Adrenal gland (tissue), 12 donors: Measurements from ENCODE around the gene CRYBG1. TPM values are rescaled to one million over a fixed set of nuclear protein-coding genes. Genes with fewer than 3 reads are reported as not detected.

Source experiments
- DNase-seq, 7 donors: peaks; one replicate each; pipeline ENCODE4 v3.0.0-alpha.2; 2019 to 2020
- H3K27ac ChIP-seq, 5 donors: fragments of 200-600 bp; sonication (generic) in 4 of 5; 1 replicate in 3 of 5; 2 replicates in 2 of 5; pipeline versions ENCODE4 v1.5.1 to v1.8.0; 2016 to 2020; ENCODE audit warnings: mild to moderate bottlenecking in 1 of 5
- H3K27me3 ChIP-seq: fragments of 200-600 bp; 2 replicates; pipeline ENCODE4 v1.8.0; 2021
- H3K36me3 ChIP-seq, 2 donors: fragments of 200-600 bp; replicated peaks in 1 of 2; 1 replicate in 1 of 2; 2 replicates in 1 of 2; pipeline versions ENCODE4 v1.5.1 to v1.8.0; 2018 to 2022
- H3K4me1 ChIP-seq, 2 donors: fragments of 200-600 bp; replicated peaks in 1 of 2; 1 replicate in 1 of 2; 2 replicates in 1 of 2; pipeline versions ENCODE4 v1.5.1 to v1.8.0; 2018 to 2021
- H3K4me3 ChIP-seq, 4 donors: fragments of 200-600 bp; sonication (generic) in 3 of 4; one replicate each; pipeline ENCODE4 v1.5.1; 2016 to 2018
- H3K9me3 ChIP-seq, 3 donors: fragments of 200-600 bp; sonication (generic) in 1 of 3; replicated peaks in 1 of 3; 1 replicate in 2 of 3; 2 replicates in 1 of 3; pipeline versions ENCODE4 v1.5.1 to v1.8.0; 2016 to 2021
- POLR2A ChIP-seq, 2 donors: fragments of 450-650 bp; IDR thresholded peaks; one replicate each; pipeline ENCODE4 v1.6.1; 2017; ENCODE audit warnings: antibody characterized with exemption in 2 of 2, mild to moderate bottlenecking in 2 of 2, moderate library complexity in 1 of 2
- WGBS, 4 donors: extraction: QIAGEN DNeasy Blood & Tissue Kit in 2 of 4; methylation state at CpG; one replicate each; pipeline versions ENCODE4 v1.1.5 to v1.1.7; 2013 to 2017; 5-methylcytosine and 5-hydroxymethylcytosine counted together
- intact Hi-C, 2 donors: fragments of 100-400 bp; cut with DNase I; formaldehyde crosslinking; loops; one replicate each; pipeline versions ENCODE4 v1.14.1 to v1.15.0; 2022 to 2023
- polyA plus RNA-seq, 3 donors: library from polyadenylated mRNA; stranded (reverse); fragments of 200-250 nt in 2 of 3; fragments of 350-450 nt in 1 of 3; fragmentation: Illumina TruSeq in 1 of 3; extraction: RNeasy Lipid Tissue Mini Kit (QIAGEN cat#74804) in 1 of 3; gene quantifications; one replicate each; pipeline ENCODE4 v1.2.3, GENCODE V29; 2013 to 2014
- total RNA-seq, 9 donors: library from RNA; depleted of rRNA in 4 of 9; stranded (reverse); fragments of >200 nt in 4 of 9; fragments of 120-200 nt in 1 of 9; fragmentation: NEBNext Ultra II Directional in 1 of 9; extraction: Animal tissue kit (Norgen Biotek cat#: 25700) in 1 of 9; gene quantifications; one replicate each; pipeline versions ENCODE4 v1.1.0 to v1.2.4, GENCODE V29; 2013 to 2023
- TF ChIP-seq, protein P1 (sequence below), 6 experiments: fragments of 450-650 bp in 4 of 6; fragments of 200-600 bp in 2 of 6; sonication (generic) in 1 of 6; IDR thresholded peaks; 1 replicate in 5 of 6; 2 replicates in 1 of 6; pipeline versions ENCODE4 v1.5.1 to v1.8.0; 2016 to 2021; ENCODE audit warnings: antibody characterized with exemption in 6 of 6, mild to moderate bottlenecking in 2 of 6, moderate library complexity in 1 of 6
- donor health status: healthy with polysubstance abuse.
- donor health status: Bipolar disorder and iron deficiency.
- donor health status: DM: yes; HTN: yes; CAD: no.
- donor health status: DM: no; HTN: no; CAD: no.
- donor health status: DM: no; HTN: no; CAD: no.
- donor health status: DM: yes; HTN: yes; CAD: no.

Gene CRYBG1
- total and polyA plus RNA-seq, 12 donors, result 0.83 to 5.1 (median 2.2) TPM

DNA sequence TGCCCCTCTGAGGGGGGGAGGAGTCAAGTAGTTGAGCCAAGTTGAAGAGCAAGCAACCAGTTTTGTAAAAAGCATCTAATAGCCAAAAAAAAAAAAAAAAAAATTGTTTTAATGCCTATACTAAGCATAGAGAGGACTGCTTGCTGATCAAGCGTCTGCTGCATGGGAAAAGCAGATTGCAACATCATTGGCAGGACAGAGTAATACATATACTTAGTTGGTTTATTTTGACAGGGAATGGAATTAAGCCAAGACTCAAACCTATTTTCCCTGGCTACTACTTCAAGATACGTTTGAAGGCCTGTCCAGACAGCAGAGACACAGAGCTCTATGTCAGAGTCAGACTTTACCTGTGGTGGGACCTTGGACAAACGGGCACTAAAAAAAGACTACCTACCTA lies 148.3 kb downstream of the CRYBG1 start:
- Histone ChIP-seq H3K27me3 (peaks cover 26% of the 10 kb centered on the region), H3K9me3 (no peaks in the 10 kb centered on the region), H3K36me3 (no peaks in the 10 kb centered on the region), H3K27ac (no peak overlapping the region), H3K4me3 (no peak overlapping the region), H3K4me1 (peaks cover 7 to 23% of the 10 kb centered on the region in 2 donors)
- TF ChIP-seq, protein P1, sequence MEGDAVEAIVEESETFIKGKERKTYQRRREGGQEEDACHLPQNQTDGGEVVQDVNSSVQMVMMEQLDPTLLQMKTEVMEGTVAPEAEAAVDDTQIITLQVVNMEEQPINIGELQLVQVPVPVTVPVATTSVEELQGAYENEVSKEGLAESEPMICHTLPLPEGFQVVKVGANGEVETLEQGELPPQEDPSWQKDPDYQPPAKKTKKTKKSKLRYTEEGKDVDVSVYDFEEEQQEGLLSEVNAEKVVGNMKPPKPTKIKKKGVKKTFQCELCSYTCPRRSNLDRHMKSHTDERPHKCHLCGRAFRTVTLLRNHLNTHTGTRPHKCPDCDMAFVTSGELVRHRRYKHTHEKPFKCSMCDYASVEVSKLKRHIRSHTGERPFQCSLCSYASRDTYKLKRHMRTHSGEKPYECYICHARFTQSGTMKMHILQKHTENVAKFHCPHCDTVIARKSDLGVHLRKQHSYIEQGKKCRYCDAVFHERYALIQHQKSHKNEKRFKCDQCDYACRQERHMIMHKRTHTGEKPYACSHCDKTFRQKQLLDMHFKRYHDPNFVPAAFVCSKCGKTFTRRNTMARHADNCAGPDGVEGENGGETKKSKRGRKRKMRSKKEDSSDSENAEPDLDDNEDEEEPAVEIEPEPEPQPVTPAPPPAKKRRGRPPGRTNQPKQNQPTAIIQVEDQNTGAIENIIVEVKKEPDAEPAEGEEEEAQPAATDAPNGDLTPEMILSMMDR (IDR thresholded peaks at IDR 0.05), result no peak
- no peak for TF ChIP-seq POLR2A (IDR thresholded peaks at IDR 0.05)
- intact Hi-C loops, result no loop called here
- WGBS, 4 donors, result 41 to 49% (median 43%) methylated on average over 3 of the region's 3 CpGs
- DNase-seq, result no peak

DNA sequence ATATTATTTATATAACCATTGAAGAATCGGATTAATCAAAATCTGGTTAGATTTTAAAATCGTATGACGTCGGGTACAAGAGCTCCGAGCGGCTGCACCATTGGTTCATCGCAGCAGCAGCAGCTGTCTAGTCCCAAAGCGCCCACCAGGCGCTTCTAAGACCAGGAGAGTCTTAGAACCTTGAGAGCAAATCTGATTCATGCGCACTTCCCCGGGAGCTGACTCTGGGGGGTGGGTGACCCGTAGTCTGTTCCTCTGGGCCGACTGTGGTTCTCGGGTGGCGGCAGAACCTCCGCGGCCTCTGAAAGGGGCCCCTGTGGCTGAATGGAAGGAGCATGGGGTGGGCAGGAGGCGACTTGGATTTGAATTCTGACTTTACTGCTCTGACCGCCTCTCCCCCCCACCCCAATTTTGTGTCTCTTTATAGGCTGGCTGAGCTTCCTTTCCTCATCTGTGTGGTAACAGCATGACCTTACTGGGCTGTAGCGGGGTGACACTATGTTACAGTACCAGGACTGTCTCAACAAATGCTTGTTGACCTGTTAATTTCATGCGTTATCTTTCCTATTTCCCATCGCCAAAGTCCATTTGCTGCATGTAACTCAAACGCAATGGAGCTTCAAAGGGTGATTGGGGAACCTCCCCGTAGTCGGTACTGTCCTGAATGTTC lies 149.0 kb downstream of the CRYBG1 start:
- H3K27me3 ChIP-seq, result peaks cover 26% of the 10 kb centered on the region
- peak overlapping the region in 1 of 4 donors; percentile 69 for H3K4me3 ChIP-seq
- intact Hi-C loops, result no loop called here
- 38 to 46% (median 40%) methylated on average over 20 to 25 of the region's 25 CpGs for WGBS, 4 donors
- no peak for DNase-seq
- no peak overlapping the region for H3K27ac ChIP-seq
- H3K4me1 ChIP-seq, result peaks cover 7 to 23% of the 10 kb centered on the region in 2 donors
- no peaks in the 10 kb centered on the region for H3K36me3 ChIP-seq
- no peaks in the 10 kb centered on the region for H3K9me3 ChIP-seq
- TF ChIP-seq, protein P1 (IDR thresholded peaks at IDR 0.05), result no peak
- no peak for TF ChIP-seq POLR2A (IDR thresholded peaks at IDR 0.05)

DNA sequence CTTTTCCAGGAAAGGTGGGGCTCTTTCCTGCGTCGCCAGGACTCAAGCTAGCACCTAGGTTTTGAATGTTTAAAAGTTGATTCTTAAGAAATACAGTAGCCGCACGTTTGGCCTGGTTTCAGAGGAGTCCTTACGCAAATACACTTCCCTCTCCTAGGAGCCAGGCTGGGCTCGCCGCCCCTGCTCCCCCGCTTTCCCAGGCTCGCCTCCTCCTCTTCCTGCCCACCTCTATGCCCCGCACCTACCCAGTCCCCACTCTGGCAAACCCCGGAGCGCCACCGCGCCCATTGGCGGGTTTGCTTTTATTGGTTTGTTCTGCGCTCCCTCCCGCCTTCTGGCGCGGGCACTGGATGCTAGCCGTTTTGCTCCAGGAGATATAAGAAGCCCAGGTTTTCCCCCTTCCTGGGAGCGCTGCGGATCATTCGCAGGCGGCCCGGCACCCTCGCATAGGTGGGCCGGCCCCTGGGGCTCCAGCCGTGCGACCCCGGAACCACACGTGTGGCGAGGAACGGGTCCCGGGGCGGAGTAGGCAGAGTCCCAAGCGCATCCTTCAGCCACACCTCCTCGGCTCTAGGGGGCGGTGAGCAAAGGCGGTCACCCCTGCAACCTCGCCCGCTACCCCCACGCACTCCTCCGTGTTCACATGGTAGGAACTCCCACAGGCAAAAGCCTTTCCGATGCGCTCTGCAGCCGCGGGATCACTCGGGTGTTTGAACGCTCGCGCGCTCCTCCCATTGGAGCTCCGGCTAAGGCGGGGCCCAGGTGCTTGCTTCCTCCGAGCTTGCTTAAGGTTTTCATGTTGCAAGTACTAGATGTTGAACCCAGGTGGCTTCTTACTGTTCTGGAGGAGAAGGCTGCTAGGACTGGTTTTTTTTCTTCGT lies 149.8 kb downstream of the CRYBG1 start:
- Histone ChIP-seq H3K4me1 (peaks cover 7 to 23% of the 10 kb centered on the region in 2 donors), H3K27ac (no peak overlapping the region), H3K27me3 (peaks cover 26% of the 10 kb centered on the region), H3K36me3 (no peaks in the 10 kb centered on the region), H3K9me3 (no peaks in the 10 kb centered on the region), H3K4me3 (peak overlapping the region in 1 of 4 donors; percentile 69)
- TF ChIP-seq, protein P1 (IDR thresholded peaks at IDR 0.05), result no peak
- no peak for TF ChIP-seq POLR2A (IDR thresholded peaks at IDR 0.05)
- intact Hi-C loops, result no loop called here
- peak in 4 of 7 donors; percentile 28 to 34 (median 30) for DNase-seq
- WGBS, 4 donors, result 2 to 8% (median 3%) methylated on average over 24 to 56 of the region's 56 CpGs

DNA sequence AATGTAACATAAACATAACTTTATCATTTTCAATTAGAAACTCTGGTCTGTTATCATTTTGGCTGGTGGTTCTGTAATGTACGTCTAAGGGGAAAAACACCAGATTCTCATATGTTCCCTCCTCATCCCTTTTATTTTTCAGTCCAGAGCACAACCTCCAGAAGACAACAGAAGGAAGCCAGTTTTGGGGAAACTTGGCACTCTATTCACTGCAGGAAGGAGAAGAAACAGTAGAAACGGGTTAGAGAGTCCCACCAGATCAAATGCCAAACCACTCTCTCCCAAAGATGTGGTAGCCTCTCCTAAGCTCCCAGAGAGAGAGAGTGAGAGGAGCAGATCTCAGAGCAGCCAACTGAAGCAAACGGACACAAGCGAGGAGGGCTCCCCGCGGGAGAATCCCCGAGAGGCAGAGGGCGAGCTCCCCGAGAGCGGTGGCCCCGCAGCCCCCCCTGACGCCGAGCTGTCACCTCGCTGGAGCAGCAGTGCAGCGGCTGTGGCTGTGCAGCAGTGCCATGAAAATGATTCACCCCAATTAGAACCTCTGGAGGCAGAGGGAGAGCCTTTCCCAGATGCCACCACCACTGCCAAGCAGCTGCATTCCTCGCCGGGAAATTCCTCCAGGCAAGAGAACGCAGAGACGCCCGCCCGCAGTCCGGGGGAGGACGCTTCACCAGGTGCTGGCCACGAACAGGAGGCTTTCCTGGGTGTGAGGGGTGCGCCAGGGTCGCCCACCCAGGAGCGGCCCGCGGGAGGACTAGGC lies 151.0 kb downstream of the CRYBG1 start:
- peak in 4 of 7 donors; percentile 19 to 36 (median 24) for DNase-seq
- Histone ChIP-seq H3K27me3 (peaks cover 26% of the 10 kb centered on the region), H3K27ac (peak overlapping the region in 1 of 5 donors; percentile 79), H3K9me3 (no peaks in the 10 kb centered on the region), H3K4me1 (peaks cover 7 to 23% of the 10 kb centered on the region in 2 donors), H3K36me3 (no peaks in the 10 kb centered on the region), H3K4me3 (peak overlapping the region in 3 of 4 donors; percentile 49 to 84 (median 69))
- intact Hi-C loops, result no loop called here
- WGBS, 4 donors, result 1 to 2% (median 1%) methylated on average over 11 to 29 of the region's 29 CpGs
- TF ChIP-seq POLR2A (IDR thresholded peaks at IDR 0.05), result no peak
- TF ChIP-seq, protein P1 (IDR thresholded peaks at IDR 0.05), result no peak
